Sigmoid colon (tissue), 7 donors: ENCODE results near the gene DMRT3. TPM values are rescaled to one million over a fixed set of nuclear protein-coding genes. Genes with fewer than 3 reads are reported as not detected.

Experiments used
- DNase-seq: peaks from one replicate; pipeline ENCODE4 v3.0.0-alpha.2; 2019
- H3K27ac ChIP-seq, 4 donors: fragments of 200-600 bp; sonication (generic); one replicate each; pipeline ENCODE4 v1.5.1; 2016 to 2019; ENCODE audit warnings: mild to moderate bottlenecking in 1 of 4
- H3K27me3 ChIP-seq, 3 donors: fragments of 200-600 bp; sonication (generic); one replicate each; pipeline ENCODE4 v1.5.1; 2019; ENCODE audit warnings: mild to moderate bottlenecking in 1 of 3
- H3K36me3 ChIP-seq, 4 donors: fragments of 200-600 bp; sonication (generic); one replicate each; pipeline ENCODE4 v1.5.1; 2016 to 2019
- H3K4me1 ChIP-seq, 4 donors: fragments of 200-600 bp; sonication (generic); one replicate each; pipeline ENCODE4 v1.5.1; 2017 to 2019
- H3K4me3 ChIP-seq, 4 donors: fragments of 200-600 bp; sonication (generic); one replicate each; pipeline ENCODE4 v1.5.1; 2017 to 2019; ENCODE audit warnings: mild to moderate bottlenecking in 2 of 4, moderate library complexity in 1 of 4
- H3K9me3 ChIP-seq, 4 donors: fragments of 200-600 bp in 3 of 4; sonication (generic) in 3 of 4; one replicate each; pipeline versions ENCODE4 v1.5.1 to v1.6.1; 2013 to 2019
- EP300 ChIP-seq, 4 donors: sonication (generic); formaldehyde crosslinking; IDR thresholded peaks; one replicate each; pipeline ENCODE4 v1.6.1; 2017; ENCODE audit warnings: antibody characterized with exemption in 4 of 4
- POLR2A ChIP-seq, 2 donors: fragments of 450-650 bp; IDR thresholded peaks; one replicate each; pipeline ENCODE4 v1.6.1; 2016; ENCODE audit warnings: antibody characterized with exemption in 2 of 2, mild to moderate bottlenecking in 2 of 2, moderate library complexity in 2 of 2
- POLR2AphosphoS5 ChIP-seq, 4 donors: sonication (generic); formaldehyde crosslinking; IDR thresholded peaks; one replicate each; pipeline ENCODE4 v1.6.1; 2017; ENCODE audit warnings: antibody characterized with exemption in 4 of 4
- WGBS, 2 donors: extraction: QIAGEN DNeasy Blood & Tissue Kit; methylation state at CpG; one replicate each; pipeline ENCODE4 v1.1.7; 2013; 5-methylcytosine and 5-hydroxymethylcytosine counted together
- intact Hi-C: fragments of 100-400 bp; cut with DNase I; formaldehyde crosslinking; loops from one replicate; pipeline ENCODE4 v1.15.1; 2023
- polyA plus RNA-seq, 3 donors: library from polyadenylated mRNA; stranded (reverse); fragments of 200-250 nt; gene quantifications; one replicate each; pipeline ENCODE4 v1.2.3, GENCODE V29; 2013
- total RNA-seq, 4 donors: library from RNA; depleted of rRNA; stranded (reverse); fragments of >200 nt; gene quantifications; one replicate each; pipeline ENCODE4 v1.1.0, GENCODE V29; 2016
- TF ChIP-seq, protein P1 (sequence below), 4 experiments: fragments of 450-650 bp in 3 of 4; fragments of 200-600 bp in 1 of 4; IDR thresholded peaks; one replicate each; pipeline ENCODE4 v1.5.1; 2016 to 2019; ENCODE audit warnings: antibody characterized with exemption in 4 of 4, mild to moderate bottlenecking in 3 of 4, moderate library complexity in 2 of 4
- donor health status: healthy with polysubstance abuse.
- donor health status: Bipolar disorder and iron deficiency.
- donor health status: healthy.

DMRT3 gene
- total and polyA plus RNA-seq, 7 donors = not detected

DNA sequence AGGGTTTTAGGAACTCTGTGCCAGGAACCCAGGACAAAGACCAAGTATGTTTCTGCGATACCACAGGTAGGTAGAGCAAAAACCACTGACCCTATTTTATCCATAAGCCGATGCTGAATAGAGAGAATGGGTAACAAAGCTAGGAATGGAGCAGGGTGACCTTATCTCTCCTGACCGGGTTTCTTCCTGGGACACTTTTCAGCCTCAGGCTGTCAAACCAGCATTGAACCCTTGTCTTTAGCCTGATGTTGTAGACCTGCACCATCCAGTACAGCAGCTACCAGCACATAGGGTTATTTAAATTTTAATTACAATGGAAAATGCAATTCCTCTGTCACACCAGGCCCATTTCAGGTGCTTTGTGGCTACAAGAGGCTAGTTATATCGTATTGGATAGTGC is 43.1 kb upstream of the DMRT3 start:
- Histone ChIP-seq H3K36me3 (no peaks in the 10 kb centered on the region), H3K27ac (no peak overlapping the region), H3K4me1 (no peaks in the 10 kb centered on the region), H3K9me3 (peaks cover 0 to 3% (median 0%) of the 10 kb centered on the region in 4 donors), H3K27me3 (peaks cover 6 to 50% (median 15%) of the 10 kb centered on the region in 3 donors), H3K4me3 (no peak overlapping the region)
- no peak for TF ChIP-seq EP300 (IDR thresholded peaks at IDR 0.05)
- intact Hi-C loops = no loop called here
- no peak for DNase-seq
- 90 to 91% methylated on average over 4 of the region's 4 CpGs for WGBS, 2 donors

DNA sequence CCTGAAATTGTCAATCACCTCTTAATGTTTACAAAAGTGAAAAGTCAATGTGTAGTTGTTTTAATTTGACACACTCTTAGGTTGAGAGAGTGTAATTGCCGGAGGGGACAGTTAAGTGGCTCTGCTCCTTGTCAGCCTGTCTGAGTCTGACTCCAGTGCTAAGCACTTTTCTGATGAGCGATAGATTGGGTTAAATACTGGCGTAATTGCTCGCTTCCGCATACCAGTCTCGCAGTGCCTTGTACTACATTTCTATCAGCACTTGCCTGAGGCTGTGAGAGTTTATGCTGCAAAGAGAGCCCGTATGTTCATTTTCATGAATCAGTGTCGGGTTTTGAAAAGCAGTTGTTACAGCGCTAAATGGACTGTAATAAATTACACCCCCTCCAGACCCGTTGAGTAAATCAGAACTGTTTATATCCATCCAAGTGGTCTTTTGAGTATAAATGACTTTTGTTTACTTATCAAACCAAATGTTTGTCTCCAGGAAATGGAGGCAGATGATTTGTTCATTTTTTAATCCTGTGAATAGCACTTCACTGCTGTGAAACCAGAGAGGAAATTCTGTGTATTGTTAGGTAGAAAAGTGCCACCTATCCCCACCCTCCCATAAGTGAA is 41.0 kb upstream of the DMRT3 start:
- TF ChIP-seq EP300 (IDR thresholded peaks at IDR 0.05) = no peak
- TF ChIP-seq, protein P1, sequence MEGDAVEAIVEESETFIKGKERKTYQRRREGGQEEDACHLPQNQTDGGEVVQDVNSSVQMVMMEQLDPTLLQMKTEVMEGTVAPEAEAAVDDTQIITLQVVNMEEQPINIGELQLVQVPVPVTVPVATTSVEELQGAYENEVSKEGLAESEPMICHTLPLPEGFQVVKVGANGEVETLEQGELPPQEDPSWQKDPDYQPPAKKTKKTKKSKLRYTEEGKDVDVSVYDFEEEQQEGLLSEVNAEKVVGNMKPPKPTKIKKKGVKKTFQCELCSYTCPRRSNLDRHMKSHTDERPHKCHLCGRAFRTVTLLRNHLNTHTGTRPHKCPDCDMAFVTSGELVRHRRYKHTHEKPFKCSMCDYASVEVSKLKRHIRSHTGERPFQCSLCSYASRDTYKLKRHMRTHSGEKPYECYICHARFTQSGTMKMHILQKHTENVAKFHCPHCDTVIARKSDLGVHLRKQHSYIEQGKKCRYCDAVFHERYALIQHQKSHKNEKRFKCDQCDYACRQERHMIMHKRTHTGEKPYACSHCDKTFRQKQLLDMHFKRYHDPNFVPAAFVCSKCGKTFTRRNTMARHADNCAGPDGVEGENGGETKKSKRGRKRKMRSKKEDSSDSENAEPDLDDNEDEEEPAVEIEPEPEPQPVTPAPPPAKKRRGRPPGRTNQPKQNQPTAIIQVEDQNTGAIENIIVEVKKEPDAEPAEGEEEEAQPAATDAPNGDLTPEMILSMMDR (IDR thresholded peaks at IDR 0.05) = no peak
- no peak for TF ChIP-seq POLR2AphosphoS5 (IDR thresholded peaks at IDR 0.05)
- no peak for TF ChIP-seq POLR2A (IDR thresholded peaks at IDR 0.05)
- H3K36me3 ChIP-seq = no peaks in the 10 kb centered on the region
- intact Hi-C loops = no loop called here
- H3K4me3 ChIP-seq = no peak overlapping the region
- WGBS, 2 donors = 25 to 48% methylated on average over 10 of the region's 10 CpGs
- peaks cover 0 to 3% (median 0%) of the 10 kb centered on the region in 4 donors for H3K9me3 ChIP-seq
- no peak for DNase-seq
- H3K27ac ChIP-seq = no peak overlapping the region
- H3K27me3 ChIP-seq = peaks cover 6 to 58% (median 15%) of the 10 kb centered on the region in 3 donors
- H3K4me1 ChIP-seq = no peaks in the 10 kb centered on the region

DNA sequence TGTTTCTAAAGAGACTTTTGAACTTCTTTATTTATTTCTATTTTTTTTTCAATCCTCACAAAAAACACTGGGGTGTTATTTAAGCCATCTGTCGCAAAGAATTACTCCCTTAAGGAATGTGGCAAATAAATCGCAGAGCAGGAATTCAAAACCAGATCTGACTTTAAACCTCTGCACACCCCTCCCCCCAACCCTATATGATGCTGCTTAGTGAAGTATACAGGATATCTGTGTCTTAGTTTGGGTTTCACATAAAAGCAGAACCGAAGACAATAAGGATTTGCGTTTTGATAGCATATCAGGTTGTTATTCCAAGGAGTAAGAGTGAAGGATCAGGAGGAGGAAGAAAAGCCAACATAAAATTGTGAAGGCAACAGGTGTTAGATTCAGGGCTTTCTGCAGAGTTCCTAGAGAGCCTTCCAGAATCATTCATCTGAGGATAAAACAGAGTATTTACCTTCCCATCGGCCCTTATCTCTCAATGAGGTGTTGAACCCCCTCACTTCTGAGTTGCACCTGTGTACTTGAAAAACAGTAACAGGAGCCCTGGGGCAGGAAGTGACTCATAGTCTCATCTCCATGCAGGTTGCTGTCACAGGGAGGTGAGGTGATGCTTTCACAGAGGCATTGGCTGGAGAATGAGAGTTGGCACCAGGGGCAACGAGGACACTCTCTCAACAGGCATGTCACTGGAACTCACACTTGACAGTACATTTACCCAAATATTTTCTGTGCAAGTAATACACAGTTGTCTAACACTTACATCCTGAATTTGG is 33.5 kb upstream of the DMRT3 start:
- Histone ChIP-seq H3K27me3 (peaks cover 0 to 38% (median 3%) of the 10 kb centered on the region in 3 donors), H3K9me3 (no peaks in the 10 kb centered on the region), H3K4me1 (no peaks in the 10 kb centered on the region), H3K36me3 (no peaks in the 10 kb centered on the region), H3K4me3 (no peak overlapping the region), H3K27ac (no peak overlapping the region)
- no peak for DNase-seq
- WGBS, 2 donors = 45 to 62% methylated on average over 6 of the region's 6 CpGs
- intact Hi-C loops = no loop called here
- TF ChIP-seq EP300 (IDR thresholded peaks at IDR 0.05) (no peak), POLR2AphosphoS5 (IDR thresholded peaks at IDR 0.05) (no peak), POLR2A (IDR thresholded peaks at IDR 0.05) (no peak)
- TF ChIP-seq, protein P1 (IDR thresholded peaks at IDR 0.05) = no peak

DNA sequence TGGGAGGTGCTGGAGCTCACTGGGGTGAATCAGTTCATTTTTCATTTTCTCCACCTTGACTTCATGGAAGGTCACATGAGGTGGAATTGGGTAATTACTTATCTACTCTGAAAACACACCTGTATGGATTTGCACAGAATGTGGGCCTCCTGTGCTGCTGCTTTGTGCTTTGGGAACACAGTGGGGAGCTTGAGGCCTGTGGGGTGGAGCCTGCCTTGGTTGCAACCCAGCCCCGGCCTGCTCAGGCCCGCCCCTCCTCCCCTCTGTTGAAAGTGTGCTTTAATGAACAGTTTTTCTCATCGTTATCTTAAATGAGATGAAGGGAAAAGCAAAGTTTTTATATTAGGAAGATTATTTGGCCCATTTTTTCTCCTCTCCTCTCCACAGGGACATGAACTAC is 28.5 kb upstream of the DMRT3 start:
- H3K27ac ChIP-seq = no peak overlapping the region
- H3K27me3 ChIP-seq = peaks cover 0 to 47% (median 5%) of the 10 kb centered on the region in 3 donors
- intact Hi-C loops = no loop called here
- no peaks in the 10 kb centered on the region for H3K36me3 ChIP-seq
- no peaks in the 10 kb centered on the region for H3K4me1 ChIP-seq
- no peaks in the 10 kb centered on the region for H3K9me3 ChIP-seq
- DNase-seq = no peak
- TF ChIP-seq, protein P1 (IDR thresholded peaks at IDR 0.05) = no peak
- TF ChIP-seq POLR2AphosphoS5 (IDR thresholded peaks at IDR 0.05) (no peak), EP300 (IDR thresholded peaks at IDR 0.05) (no peak), POLR2A (IDR thresholded peaks at IDR 0.05) (no peak)
- WGBS, 2 donors = 80 to 86% methylated on average over 3 of the region's 3 CpGs
- H3K4me3 ChIP-seq = no peak overlapping the region

DNA sequence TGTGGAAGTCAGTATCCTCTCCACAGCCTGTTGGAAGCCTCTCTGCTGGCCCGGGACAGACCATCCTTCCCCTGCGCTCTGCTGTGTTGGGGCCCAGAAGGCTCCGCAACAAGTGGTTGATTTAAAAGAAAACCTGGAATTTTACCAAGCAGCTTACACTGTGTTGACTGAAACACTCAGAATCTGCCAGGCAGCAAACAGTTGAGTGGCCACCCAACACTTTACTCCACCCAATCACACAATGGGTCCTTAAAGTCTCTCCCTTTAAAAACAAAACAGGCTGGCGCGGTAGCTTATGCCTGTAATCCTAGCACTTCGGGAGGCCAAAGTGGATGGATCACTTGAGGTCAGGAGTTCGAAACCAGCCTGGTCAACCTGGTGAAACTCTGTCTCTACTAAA is 28.0 kb upstream of the DMRT3 start:
- TF ChIP-seq POLR2AphosphoS5 (IDR thresholded peaks at IDR 0.05) (no peak), POLR2A (IDR thresholded peaks at IDR 0.05) (no peak)
- TF ChIP-seq, protein P1 (IDR thresholded peaks at IDR 0.05) = no peak
- Histone ChIP-seq H3K9me3 (no peaks in the 10 kb centered on the region), H3K27me3 (peaks cover 0 to 48% (median 6%) of the 10 kb centered on the region in 3 donors), H3K36me3 (no peaks in the 10 kb centered on the region), H3K27ac (no peak overlapping the region), H3K4me1 (no peaks in the 10 kb centered on the region), H3K4me3 (no peak overlapping the region)
- no peak for DNase-seq
- intact Hi-C loops = no loop called here
- WGBS, 2 donors = 87 to 89% methylated on average over 7 of the region's 7 CpGs
